Endothelial cell of umbilical vein (primary cell): ENCODE results near the gene TRERF1. TPM values are rescaled to one million over a fixed set of nuclear protein-coding genes. Genes with fewer than 3 reads are reported as not detected.

Experiments
- BruUV-seq: library from RNA; stranded (reverse); fragments of 400-500 nt; replicated peaks from 2 replicates; lab custom pipeline; 2021; lab: Mats Ljungman, UMichigan
- CTCF ChIA-PET: fragments of 300-600, 350-600 bp; sonication (Branson Sonifier 250); formaldehyde crosslinking; loops from one replicate; lab custom pipeline; 2021; ENCODE audit warnings: antibody characterized with exemption, inconsistent platforms; lab: Charles Lee
- POLR2A ChIA-PET: fragments of 300-600, 350-600 bp; sonication (Branson Sonifier 250); formaldehyde crosslinking; loops from one replicate; lab custom pipeline; 2021; ENCODE audit warnings: antibody characterized with exemption, inconsistent platforms; lab: Charles Lee
- DNase-seq: peaks from one replicate; pipeline ENCODE4 v3.0.0-alpha.2; 2011; ENCODE audit warnings: low read depth, low spot score
- FAIRE-seq: peaks from 2 replicates; lab custom pipeline; 2011; peaks lifted over from hg19 to GRCh38; lab: Jason Lieb, UNC
- H2AFZ ChIP-seq: 2 replicates; pipeline ENCODE4 v1.6.0; 2012; ENCODE audit warnings: low read depth, low read length, control low read depth, inconsistent platforms
- H3K27ac ChIP-seq: 2 replicates; pipeline ENCODE4 v1.5.1; 2011; ENCODE audit warnings: low read depth, mild to moderate bottlenecking, control low read depth, low read length, moderate library complexity; ENCODE audit not compliant: insufficient read depth
- H3K27me3 ChIP-seq, 2 experiments: 2 replicates each; pipeline versions ENCODE4 v1.6.0 to v1.6.1; 2011; ENCODE audit warnings: low read length in 2 of 2, mixed read lengths in 1 of 2; ENCODE audit not compliant: control insufficient read depth in 2 of 2, insufficient read depth in 2 of 2
- H3K36me3 ChIP-seq, 2 experiments: 2 replicates in 1 of 2; 3 replicates in 1 of 2; pipeline ENCODE4 v1.5.1; 2011; ENCODE audit warnings: low read length in 2 of 2, mild to moderate bottlenecking in 1 of 2, moderate library complexity in 1 of 2; ENCODE audit not compliant: control insufficient read depth in 2 of 2, insufficient read depth in 2 of 2; ENCODE audit errors: extremely low read depth in 1 of 2
- H3K4me1 ChIP-seq: 3 replicates; pipeline ENCODE4 v1.5.1; 2011; ENCODE audit warnings: mild to moderate bottlenecking, low read length; ENCODE audit not compliant: control insufficient read depth, insufficient read depth; ENCODE audit errors: extremely low read depth
- H3K4me2 ChIP-seq: 2 replicates; pipeline ENCODE4 v1.6.1; 2011; ENCODE audit warnings: low read length, control low read depth, mixed read lengths; ENCODE audit not compliant: insufficient read depth
- H3K4me3 ChIP-seq, 3 experiments: fragments of 200-600 bp in 1 of 3; sonication (generic), shearing (Covaris generic) in 1 of 3; replicated peaks in 1 of 3; 2 replicates each; pipeline ENCODE4 v1.5.1; 2011 to 2016; ENCODE audit warnings: control low read depth in 3 of 3, low read length in 3 of 3, mild to moderate bottlenecking in 2 of 3, inconsistent platforms in 1 of 3, low read depth in 1 of 3, moderate library complexity in 1 of 3; ENCODE audit not compliant: insufficient read depth in 1 of 3
- H3K79me2 ChIP-seq: 2 replicates; pipeline ENCODE4 v1.6.0; 2012; ENCODE audit warnings: low read length, inconsistent platforms; ENCODE audit not compliant: control insufficient read depth, insufficient read depth
- H3K9ac ChIP-seq: replicated peaks from 2 replicates; pipeline ENCODE3; 2011; ENCODE audit warnings: low read length, control low read depth; ENCODE audit not compliant: insufficient read depth; ENCODE audit errors: extremely low read depth
- H3K9me1 ChIP-seq: replicated peaks from 3 replicates; pipeline ENCODE4 v1.6.0; 2011; ENCODE audit warnings: mild to moderate bottlenecking, low read length; ENCODE audit not compliant: control insufficient read depth, insufficient read depth; ENCODE audit errors: extremely low read depth
- H3K9me3 ChIP-seq: replicated peaks from 2 replicates; pipeline ENCODE4 v1.5.1; 2012; ENCODE audit warnings: low read length, inconsistent platforms; ENCODE audit not compliant: control insufficient read depth, insufficient read depth
- H4K20me1 ChIP-seq: replicated peaks from 2 replicates; pipeline ENCODE3; 2011; ENCODE audit warnings: mild to moderate bottlenecking, low read length; ENCODE audit not compliant: control insufficient read depth, insufficient read depth; ENCODE audit errors: extremely low read depth
- EZH2 ChIP-seq: IDR thresholded peaks from 2 replicates; pipeline ENCODE4 v1.6.1; 2012; ENCODE audit warnings: borderline replicate concordance, low read depth, mild to moderate bottlenecking, moderate library complexity, low read length, inconsistent platforms; ENCODE audit not compliant: severe bottlenecking
- FOS ChIP-seq: IDR thresholded peaks from 2 replicates; pipeline ENCODE4 v1.6.1; 2011; ENCODE audit warnings: mild to moderate bottlenecking, low read length, moderate library complexity, borderline replicate concordance; ENCODE audit not compliant: insufficient read depth
- GATA2 ChIP-seq: IDR thresholded peaks from 2 replicates; pipeline ENCODE4 v1.7.0; 2011; ENCODE audit warnings: low read depth, mild to moderate bottlenecking, moderate library complexity, mixed read lengths, low read length; ENCODE audit not compliant: insufficient read length, insufficient read depth
- JUN ChIP-seq: IDR thresholded peaks from 2 replicates; pipeline ENCODE4 v1.6.1; 2011; ENCODE audit warnings: borderline replicate concordance, low read depth; ENCODE audit not compliant: insufficient read length, insufficient read depth
- POLR2A ChIP-seq: IDR thresholded peaks from 2 replicates; pipeline ENCODE4 v1.6.1; 2012; ENCODE audit warnings: low read depth, mild to moderate bottlenecking, control low read depth, low read length
- dilution Hi-C: fragments of 300-500 bp; cut with MboI; formaldehyde crosslinking; loops from one replicate; pipeline ENCODE4 v1.15.0; 2019; ENCODE audit warnings: low sequenced_read_pairs; ENCODE audit not compliant: extremely low pct_ligation_motif_present
- intact Hi-C: fragments of 100-400 bp; cut with micrococcal nuclease; formaldehyde crosslinking; loops from one replicate; pipeline ENCODE4 v1.10.0; 2022
- polyA plus RNA-seq, 4 experiments: library from polyadenylated mRNA; depleted of rRNA in 3 of 4; stranded (reverse) in 3 of 4; unstranded in 1 of 4; fragments of >200 nt; gene quantifications; 2 replicates each; pipeline versions ENCODE4 v1.2.1 to v1.2.3, GENCODE V29; 2011 to 2012; ENCODE audit warnings: missing spikeins in 1 of 4
- total RNA-seq: library from RNA; stranded (reverse); gene quantifications from 2 replicates; pipeline ENCODE4 v1.2.3, GENCODE V29; 2021
- TF ChIP-seq, protein P1 (sequence below), 2 donors: IDR thresholded peaks; 1 replicate in 1 of 2; 2 replicates in 1 of 2; pipeline ENCODE4 v1.5.1; 2011; ENCODE audit warnings: low read length in 2 of 2, mild to moderate bottlenecking in 2 of 2, moderate library complexity in 2 of 2, control low read depth in 1 of 2, inconsistent platforms in 1 of 2, low read depth in 1 of 2; ENCODE audit not compliant: insufficient read depth in 1 of 2; ENCODE audit errors: extremely low read depth in 1 of 2
- TF ChIP-seq, protein P2 (sequence below): IDR thresholded peaks from 2 replicates; pipeline ENCODE4 v1.6.1; 2011; ENCODE audit not compliant: insufficient read depth, insufficient read length

TRERF1 gene
- total and polyA plus RNA-seq, 2 donors (not counting 3 experiments of a cell fraction or from before 2014, with no cell fraction given) = 0.73 to 5.5 TPM

- Histone ChIP-seq H3K9ac (no peak overlapping the region), H3K79me2 (no peaks in the 10 kb centered on the region), H3K27ac (no peak overlapping the region), H2AFZ (no peak overlapping the region), H3K9me1 (no peaks in the 10 kb centered on the region), H4K20me1 (no peaks in the 10 kb centered on the region), H3K27me3 (peaks cover 0 to 4% of the 10 kb centered on the region in 2 experiments), H3K4me3 (no peak overlapping the region), H3K9me3 (no peaks in the 10 kb centered on the region), H3K4me1 (no peaks in the 10 kb centered on the region), H3K4me2 (no peak overlapping the region), H3K36me3 (no peaks in the 10 kb centered on the region)
- ChIA-PET POLR2A (no interaction called here), CTCF (interaction anchor here (1.1 kb wide), 1 partner anchor 215 kb away, joined by 6 read pairs; no protein-coding TSS in a partner anchor)
- dilution Hi-C loops = no loop called here
- FAIRE-seq (no peak), DNase-seq (no peak)
- no TSS peak for BruUV-seq
- intact Hi-C loops = no loop called here
- TF ChIP-seq, protein P1, sequence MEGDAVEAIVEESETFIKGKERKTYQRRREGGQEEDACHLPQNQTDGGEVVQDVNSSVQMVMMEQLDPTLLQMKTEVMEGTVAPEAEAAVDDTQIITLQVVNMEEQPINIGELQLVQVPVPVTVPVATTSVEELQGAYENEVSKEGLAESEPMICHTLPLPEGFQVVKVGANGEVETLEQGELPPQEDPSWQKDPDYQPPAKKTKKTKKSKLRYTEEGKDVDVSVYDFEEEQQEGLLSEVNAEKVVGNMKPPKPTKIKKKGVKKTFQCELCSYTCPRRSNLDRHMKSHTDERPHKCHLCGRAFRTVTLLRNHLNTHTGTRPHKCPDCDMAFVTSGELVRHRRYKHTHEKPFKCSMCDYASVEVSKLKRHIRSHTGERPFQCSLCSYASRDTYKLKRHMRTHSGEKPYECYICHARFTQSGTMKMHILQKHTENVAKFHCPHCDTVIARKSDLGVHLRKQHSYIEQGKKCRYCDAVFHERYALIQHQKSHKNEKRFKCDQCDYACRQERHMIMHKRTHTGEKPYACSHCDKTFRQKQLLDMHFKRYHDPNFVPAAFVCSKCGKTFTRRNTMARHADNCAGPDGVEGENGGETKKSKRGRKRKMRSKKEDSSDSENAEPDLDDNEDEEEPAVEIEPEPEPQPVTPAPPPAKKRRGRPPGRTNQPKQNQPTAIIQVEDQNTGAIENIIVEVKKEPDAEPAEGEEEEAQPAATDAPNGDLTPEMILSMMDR (IDR thresholded peaks at IDR 0.05; ENCODE audit: extremely low read depth in 1 of 2, insufficient read depth in 1 of 2, low read depth in 1 of 2, low read length in 2 of 2) = no peak
- TF ChIP-seq JUN (no peak), GATA2 (no peak), POLR2A (no peak), EZH2 (no peak), FOS (no peak)
- TF ChIP-seq, protein P2, sequence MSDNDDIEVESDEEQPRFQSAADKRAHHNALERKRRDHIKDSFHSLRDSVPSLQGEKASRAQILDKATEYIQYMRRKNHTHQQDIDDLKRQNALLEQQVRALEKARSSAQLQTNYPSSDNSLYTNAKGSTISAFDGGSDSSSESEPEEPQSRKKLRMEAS = no peak
These were observed 118.8 kb downstream of the TRERF1 start for GRCh38 chr6:42332916-42333315.
